A673 (cell line): ENCODE measurements around the gene TRPM2. TPM values are rescaled to one million over a fixed set of nuclear protein-coding genes. Genes with fewer than 3 reads are reported as not detected.

ENCODE experiments used
- BruUV-seq: library from RNA; stranded (reverse); fragments of 400-500 nt; replicated peaks from 2 replicates; lab custom pipeline; 2021; lab: Mats Ljungman, UMichigan
- CTCF ChIA-PET: fragments of 300-600 bp; sonication (Branson Sonifier 250); formaldehyde crosslinking; loops from one replicate; lab custom pipeline; 2022; ENCODE audit warnings: antibody characterized with exemption; lab: Charles Lee
- POLR2A ChIA-PET: fragments of 300-600 bp; sonication (Branson Sonifier 250); formaldehyde crosslinking; loops from one replicate; lab custom pipeline; 2022; ENCODE audit warnings: antibody characterized with exemption; ENCODE audit not compliant: low non-redundant PET; lab: Charles Lee
- DNase-seq: peaks from one replicate; pipeline ENCODE4 v3.0.0-alpha.2; 2015; ENCODE audit warnings: low spot score
- H3K27ac ChIP-seq: fragments of 200-600 bp; sonication (generic); 2 replicates; pipeline ENCODE4 v1.5.1; 2016; ENCODE audit warnings: mixed run types, low read depth, mild to moderate bottlenecking, mixed read lengths, antibody characterized with exemption, low read length; ENCODE audit not compliant: poor library complexity, severe bottlenecking
- H3K27me3 ChIP-seq: fragments of 200-600 bp; sonication (generic); replicated peaks from 2 replicates; pipeline ENCODE4 v1.6.1; 2017; ENCODE audit warnings: mixed run types, low read depth, mild to moderate bottlenecking, mixed read lengths, antibody characterized with exemption, low read length; ENCODE audit not compliant: insufficient read depth, poor library complexity
- H3K36me3 ChIP-seq: fragments of 200-600 bp; sonication (generic); 2 replicates; pipeline ENCODE4 v1.6.1; 2016; ENCODE audit warnings: mixed run types, mild to moderate bottlenecking, mixed read lengths, antibody characterized with exemption, low read length; ENCODE audit not compliant: insufficient read depth, poor library complexity, severe bottlenecking
- H3K4me1 ChIP-seq: fragments of 200-600 bp; sonication (generic); 2 replicates; pipeline ENCODE4 v1.6.1; 2017; ENCODE audit warnings: mixed run types, mild to moderate bottlenecking, mixed read lengths, antibody characterized with exemption, low read length; ENCODE audit not compliant: insufficient read depth, poor library complexity, severe bottlenecking
- H3K4me3 ChIP-seq: fragments of 200-600 bp; sonication (generic); 2 replicates; pipeline ENCODE4 v1.5.1; 2016; ENCODE audit warnings: low read depth, mixed run types, mild to moderate bottlenecking, mixed read lengths, low read length; ENCODE audit not compliant: poor library complexity, severe bottlenecking
- H3K9me3 ChIP-seq: fragments of 200-600 bp; sonication (generic); 2 replicates; pipeline ENCODE4 v1.6.1; 2016; ENCODE audit warnings: mixed run types, low read depth, mild to moderate bottlenecking, mixed read lengths, antibody characterized with exemption, low read length; ENCODE audit not compliant: poor library complexity, severe bottlenecking
- EZH2 ChIP-seq: fragments of 200-600 bp; sonication (generic); IDR thresholded peaks from 2 replicates; pipeline ENCODE4 v1.6.1; 2017; ENCODE audit warnings: borderline replicate concordance, low read depth, mild to moderate bottlenecking, mixed read lengths, antibody characterized with exemption, low read length; ENCODE audit not compliant: poor library complexity, severe bottlenecking
- intact Hi-C: fragments of 100-400 bp; cut with micrococcal nuclease; formaldehyde crosslinking; loops from one replicate; pipeline ENCODE4 v1.10.0; 2022; ENCODE audit not compliant: unreplicated experiment
- total RNA-seq: library from RNA; stranded (reverse); gene quantifications from 2 replicates; pipeline ENCODE4 v1.2.3, GENCODE V29; 2021
- TF ChIP-seq, protein P1 (sequence below): fragments of 300-800, 200-600 bp; sonication (generic); conservative IDR thresholded peaks from 2 replicates; pipeline ENCODE4 v1.5.1; 2017; ENCODE audit warnings: low read depth, mild to moderate bottlenecking, antibody characterized with exemption, low read length, moderate library complexity, mixed read lengths

The TRPM2 gene
- total RNA-seq, 1 experiment from 2014 or later: 0.21 TPM

DNA sequence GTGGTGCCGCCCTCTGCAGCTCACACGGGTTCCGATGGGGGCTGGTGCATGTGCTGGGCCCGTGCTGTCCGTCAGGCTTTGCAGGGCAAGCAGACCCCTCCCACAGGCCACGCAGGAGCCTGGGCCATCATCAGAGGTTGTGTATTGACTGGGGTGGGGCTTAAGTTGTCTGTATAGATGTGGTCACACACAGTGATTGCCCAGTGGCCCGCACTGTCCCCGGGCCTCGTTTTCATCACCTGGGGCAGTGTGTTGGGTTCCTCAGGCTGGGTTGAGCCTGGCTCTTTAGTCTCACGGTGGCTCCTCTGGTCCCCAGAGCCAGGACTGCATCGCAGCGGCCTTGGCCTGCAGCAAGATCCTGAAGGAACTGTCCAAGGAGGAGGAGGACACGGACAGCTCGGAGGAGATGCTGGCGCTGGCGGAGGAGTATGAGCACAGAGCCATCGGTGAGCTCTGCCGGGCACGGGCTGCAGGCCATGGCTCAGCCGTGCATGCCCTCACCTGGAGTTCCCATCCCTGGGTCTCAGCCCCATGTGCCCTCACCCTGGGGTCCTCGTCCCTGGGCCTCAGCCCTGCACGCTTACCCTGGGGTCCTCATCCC lies 44.1 kb downstream of the TRPM2 start:
- ChIA-PET POLR2A (no interaction called here), CTCF (no interaction called here)
- no peaks in the 10 kb centered on the region for H3K9me3 ChIP-seq
- TF ChIP-seq EZH2: no peak
- TF ChIP-seq, protein P1, sequence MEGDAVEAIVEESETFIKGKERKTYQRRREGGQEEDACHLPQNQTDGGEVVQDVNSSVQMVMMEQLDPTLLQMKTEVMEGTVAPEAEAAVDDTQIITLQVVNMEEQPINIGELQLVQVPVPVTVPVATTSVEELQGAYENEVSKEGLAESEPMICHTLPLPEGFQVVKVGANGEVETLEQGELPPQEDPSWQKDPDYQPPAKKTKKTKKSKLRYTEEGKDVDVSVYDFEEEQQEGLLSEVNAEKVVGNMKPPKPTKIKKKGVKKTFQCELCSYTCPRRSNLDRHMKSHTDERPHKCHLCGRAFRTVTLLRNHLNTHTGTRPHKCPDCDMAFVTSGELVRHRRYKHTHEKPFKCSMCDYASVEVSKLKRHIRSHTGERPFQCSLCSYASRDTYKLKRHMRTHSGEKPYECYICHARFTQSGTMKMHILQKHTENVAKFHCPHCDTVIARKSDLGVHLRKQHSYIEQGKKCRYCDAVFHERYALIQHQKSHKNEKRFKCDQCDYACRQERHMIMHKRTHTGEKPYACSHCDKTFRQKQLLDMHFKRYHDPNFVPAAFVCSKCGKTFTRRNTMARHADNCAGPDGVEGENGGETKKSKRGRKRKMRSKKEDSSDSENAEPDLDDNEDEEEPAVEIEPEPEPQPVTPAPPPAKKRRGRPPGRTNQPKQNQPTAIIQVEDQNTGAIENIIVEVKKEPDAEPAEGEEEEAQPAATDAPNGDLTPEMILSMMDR: no peak
- intact Hi-C loops: no loop called here
- BruUV-seq: no TSS peak
- no peaks in the 10 kb centered on the region for H3K27me3 ChIP-seq
- no peak overlapping the region for H3K27ac ChIP-seq
- no peak overlapping the region for H3K4me3 ChIP-seq
- no peak for DNase-seq
- no peaks in the 10 kb centered on the region for H3K36me3 ChIP-seq
- no peaks in the 10 kb centered on the region for H3K4me1 ChIP-seq

GRCh38 chr21:44398499-44398898 lies 45.1 kb downstream of the TRPM2 start:
- H3K4me1 ChIP-seq: no peaks in the 10 kb centered on the region
- H3K27ac ChIP-seq: no peak overlapping the region
- no TSS peak for BruUV-seq
- H3K4me3 ChIP-seq: no peak overlapping the region
- TF ChIP-seq EZH2: no peak
- TF ChIP-seq, protein P1: no peak
- H3K27me3 ChIP-seq: no peaks in the 10 kb centered on the region
- ChIA-PET POLR2A (no interaction called here), CTCF (no interaction called here)
- intact Hi-C loops: no loop called here
- no peaks in the 10 kb centered on the region for H3K36me3 ChIP-seq
- no peaks in the 10 kb centered on the region for H3K9me3 ChIP-seq
- no peak for DNase-seq

- Histone ChIP-seq H3K36me3 (no peaks in the 10 kb centered on the region), H3K9me3 (no peaks in the 10 kb centered on the region), H3K4me3 (no peak overlapping the region), H3K27ac (no peak overlapping the region), H3K4me1 (no peaks in the 10 kb centered on the region), H3K27me3 (no peaks in the 10 kb centered on the region)
- BruUV-seq: no TSS peak
- CTCF ChIA-PET: no interaction called here
- POLR2A ChIA-PET: no interaction called here
- TF ChIP-seq EZH2: no peak
- TF ChIP-seq, protein P1: no peak
- DNase-seq: no peak
- intact Hi-C loops: no loop called here
Observed at GRCh38 chr21:44399151-44399954, 45.9 kb downstream of the TRPM2 start.
